Thymus (tissue), 11 donors: Measurements from ENCODE around the gene ARV1. TPM values are rescaled to one million over a fixed set of nuclear protein-coding genes. Genes with fewer than 3 reads are reported as not detected.
"Not testable (repeated sequence)": the region's sequence is repeated elsewhere in the genome, so short reads cannot be mapped to it uniquely, and the experiment has no call there.

Experiments used
- DNase-seq, 9 donors: peaks; one replicate each; pipeline ENCODE4 v3.0.0-alpha.2; 2013; ENCODE audit warnings: low spot score in 9 of 9, low read depth in 6 of 9, missing footprints in 1 of 9
- H3K27ac ChIP-seq, 2 donors: one replicate each; pipeline ENCODE4 v1.5.1; 2013; ENCODE audit warnings: control low read depth in 1 of 2, low read depth in 1 of 2, low read length in 1 of 2, mild to moderate bottlenecking in 1 of 2, moderate library complexity in 1 of 2
- H3K27me3 ChIP-seq, 2 donors: one replicate each; pipeline ENCODE4 v1.5.1; 2013; ENCODE audit warnings: low read length in 1 of 2; ENCODE audit not compliant: control insufficient read depth in 2 of 2, insufficient read depth in 1 of 2
- H3K36me3 ChIP-seq, 2 donors: one replicate each; pipeline ENCODE4 v1.5.1; 2013; ENCODE audit warnings: low read length in 1 of 2, mild to moderate bottlenecking in 1 of 2, moderate library complexity in 1 of 2; ENCODE audit not compliant: control insufficient read depth in 2 of 2, insufficient read depth in 2 of 2
- H3K4me1 ChIP-seq, 2 donors: one replicate each; pipeline ENCODE4 v1.5.1; 2013; ENCODE audit warnings: low read length in 2 of 2; ENCODE audit not compliant: control insufficient read depth in 2 of 2, insufficient read depth in 2 of 2
- H3K4me3 ChIP-seq, 2 donors: one replicate each; pipeline ENCODE4 v1.5.1; 2013; ENCODE audit warnings: low read length in 2 of 2, control low read depth in 1 of 2, mild to moderate bottlenecking in 1 of 2
- H3K9me3 ChIP-seq, 2 donors: one replicate each; pipeline ENCODE4 v1.5.1; 2013; ENCODE audit warnings: low read length in 1 of 2, mild to moderate bottlenecking in 1 of 2; ENCODE audit not compliant: control insufficient read depth in 2 of 2, insufficient read depth in 1 of 2
- WGBS: extraction: QIAGEN DNeasy Blood & Tissue Kit; methylation state at CpG from one replicate; pipeline ENCODE4 v1.1.7; 2013; 5-methylcytosine and 5-hydroxymethylcytosine counted together
- polyA plus RNA-seq: library from polyadenylated mRNA; stranded (reverse); fragments of 200-250 nt; gene quantifications from one replicate; pipeline ENCODE4 v1.2.3, GENCODE V29; 2013
- total RNA-seq: library from RNA; stranded (reverse); fragments of 120-200 nt; gene quantifications from one replicate; pipeline ENCODE4 v1.2.4, GENCODE V29; 2013
- donor health status: healthy.

ARV1 gene
- total and polyA plus RNA-seq, 2 donors = 21.7 to 32.4 TPM

DNA sequence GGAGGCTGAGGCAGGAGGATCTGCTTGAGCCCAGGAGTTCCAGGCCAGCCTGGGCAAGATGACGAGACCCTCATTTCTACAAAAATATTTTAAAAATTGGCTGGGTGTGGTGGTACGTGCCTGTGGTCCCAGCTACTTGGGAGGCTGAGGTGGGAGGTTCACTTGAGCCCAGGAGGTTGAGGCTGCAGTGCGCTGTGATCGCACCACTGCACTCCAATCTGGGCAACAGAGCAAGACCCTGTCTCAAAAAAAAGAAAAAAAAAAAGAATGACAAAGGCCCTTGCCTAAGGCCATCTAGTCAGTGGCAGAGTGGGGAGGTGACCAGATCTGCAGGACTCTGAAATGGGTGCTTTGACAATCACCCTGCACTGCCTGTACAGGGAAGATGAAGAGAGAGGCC, 50.4 kb downstream of the ARV1 start:
- H3K9me3 ChIP-seq, H3K27me3 ChIP-seq, H3K4me3 ChIP-seq, H3K36me3 ChIP-seq, H3K4me1 ChIP-seq, DNase-seq, H3K27ac ChIP-seq: not testable (repeated sequence)
- 98% methylated on average over 4 of the region's 4 CpGs for WGBS

DNA sequence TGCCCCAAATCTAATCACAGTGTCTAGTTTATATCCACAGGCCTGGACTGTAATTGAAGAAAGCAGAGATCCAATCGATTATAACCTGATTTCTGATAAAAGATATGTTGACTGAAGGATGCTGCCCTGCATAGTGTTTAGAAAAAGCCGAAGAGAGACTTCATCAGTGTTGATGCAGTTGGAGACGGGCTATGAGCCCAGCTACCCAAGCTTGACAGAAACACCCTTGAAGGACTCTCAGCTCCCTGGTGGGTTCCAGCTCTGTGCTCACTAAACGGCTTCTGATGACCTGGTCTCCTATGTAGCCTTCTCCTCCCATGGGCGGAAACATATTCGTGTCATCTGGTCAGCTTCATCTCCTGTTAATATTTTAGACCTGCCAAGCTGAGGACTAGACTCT, 50.9 kb downstream of the ARV1 start:
- Histone ChIP-seq H3K36me3 (no peaks in the 10 kb centered on the region), H3K27ac (no peak overlapping the region), H3K9me3 (no peaks in the 10 kb centered on the region), H3K27me3 (peaks cover 0 to 5% of the 10 kb centered on the region in 2 donors), H3K4me3 (no peak overlapping the region), H3K4me1 (peaks cover 0 to 5% of the 10 kb centered on the region in 2 donors)
- 97% methylated on average over 6 of the region's 6 CpGs for WGBS
- no peak for DNase-seq

DNA sequence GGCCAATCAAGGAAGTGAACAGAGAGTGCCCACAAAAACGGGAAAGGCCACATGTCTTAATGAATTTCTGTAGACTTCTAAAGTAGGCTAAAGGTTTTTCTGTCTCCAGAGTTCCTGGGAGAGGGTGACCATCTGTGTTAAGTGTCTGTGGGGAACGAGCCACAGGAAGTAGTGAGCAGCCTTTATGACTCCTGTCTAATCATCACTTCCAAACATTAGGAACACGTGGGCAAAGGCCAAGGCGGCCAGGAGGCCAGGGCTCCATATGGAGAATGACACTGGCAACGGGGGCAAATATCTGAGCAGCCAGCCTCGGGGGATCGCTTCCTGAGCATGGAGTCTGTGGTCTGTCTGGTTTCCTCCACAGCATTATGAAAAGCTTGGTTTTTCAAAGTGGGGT, 54.1 kb downstream of the ARV1 start:
- WGBS = 13% methylated on average over 7 of the region's 7 CpGs
- Histone ChIP-seq H3K27ac (no peak overlapping the region), H3K36me3 (no peaks in the 10 kb centered on the region), H3K4me1 (peaks cover 0 to 10% of the 10 kb centered on the region in 2 donors), H3K27me3 (peaks cover 2 to 13% of the 10 kb centered on the region in 2 donors), H3K4me3 (no peak overlapping the region), H3K9me3 (no peaks in the 10 kb centered on the region)
- no peak for DNase-seq

DNA sequence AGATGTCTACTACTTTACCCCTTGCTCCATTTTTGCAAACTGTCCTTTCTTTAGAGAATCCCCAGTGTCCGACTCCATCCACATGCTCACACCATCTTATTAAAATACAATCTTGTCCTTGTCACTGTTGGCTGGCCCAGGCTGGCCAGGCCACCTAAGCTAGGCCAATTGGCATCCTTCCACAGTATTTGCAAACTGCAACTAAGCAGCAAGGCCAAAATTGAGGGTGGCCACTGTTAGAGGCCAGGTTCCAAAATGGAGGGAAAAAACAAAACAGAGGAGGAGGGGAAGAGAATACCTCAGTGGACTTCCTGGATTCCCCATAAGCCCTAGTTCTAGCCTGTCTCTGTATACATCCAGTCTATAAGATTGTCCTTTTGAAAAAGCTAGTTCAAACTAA, 56.9 kb downstream of the ARV1 start:
- no peak for DNase-seq
- peaks cover 0 to 23% of the 10 kb centered on the region in 2 donors for H3K4me1 ChIP-seq
- no peak overlapping the region for H3K27ac ChIP-seq
- H3K4me3 ChIP-seq = no peak overlapping the region
- H3K9me3 ChIP-seq = no peaks in the 10 kb centered on the region
- H3K27me3 ChIP-seq = peaks cover 22 to 35% of the 10 kb centered on the region in 2 donors
- 98% methylated on average over 1 of the region's 1 CpG for WGBS
- H3K36me3 ChIP-seq = no peaks in the 10 kb centered on the region

DNA sequence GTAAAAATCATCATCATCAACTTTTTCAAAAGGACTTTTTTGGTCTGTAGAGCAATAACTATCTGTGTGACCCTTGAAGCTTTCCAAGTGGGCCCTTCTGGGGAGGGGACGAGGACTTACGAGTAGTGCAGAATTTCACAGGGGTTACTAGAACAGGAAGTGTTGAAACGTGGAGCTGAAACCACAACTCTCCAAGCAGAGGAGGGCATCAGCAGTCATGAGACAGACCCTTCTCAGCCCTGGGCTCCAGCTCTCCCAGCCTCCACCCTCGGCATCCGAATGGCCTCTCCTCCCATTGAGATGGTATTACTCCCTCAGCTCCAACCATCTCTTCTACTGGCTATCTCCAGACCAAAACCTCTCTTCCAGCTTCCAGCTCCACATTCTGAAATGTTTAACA, 57.5 kb downstream of the ARV1 start:
- DNase-seq = peak in 1 of 9 donors; percentile 13
- Histone ChIP-seq H3K27ac (no peak overlapping the region), H3K4me3 (no peak overlapping the region), H3K27me3 (peaks cover 29 to 41% of the 10 kb centered on the region in 2 donors), H3K36me3 (no peaks in the 10 kb centered on the region), H3K9me3 (no peaks in the 10 kb centered on the region), H3K4me1 (peaks cover 0 to 24% of the 10 kb centered on the region in 2 donors)
- WGBS = 12% methylated on average over 5 of the region's 5 CpGs

DNA sequence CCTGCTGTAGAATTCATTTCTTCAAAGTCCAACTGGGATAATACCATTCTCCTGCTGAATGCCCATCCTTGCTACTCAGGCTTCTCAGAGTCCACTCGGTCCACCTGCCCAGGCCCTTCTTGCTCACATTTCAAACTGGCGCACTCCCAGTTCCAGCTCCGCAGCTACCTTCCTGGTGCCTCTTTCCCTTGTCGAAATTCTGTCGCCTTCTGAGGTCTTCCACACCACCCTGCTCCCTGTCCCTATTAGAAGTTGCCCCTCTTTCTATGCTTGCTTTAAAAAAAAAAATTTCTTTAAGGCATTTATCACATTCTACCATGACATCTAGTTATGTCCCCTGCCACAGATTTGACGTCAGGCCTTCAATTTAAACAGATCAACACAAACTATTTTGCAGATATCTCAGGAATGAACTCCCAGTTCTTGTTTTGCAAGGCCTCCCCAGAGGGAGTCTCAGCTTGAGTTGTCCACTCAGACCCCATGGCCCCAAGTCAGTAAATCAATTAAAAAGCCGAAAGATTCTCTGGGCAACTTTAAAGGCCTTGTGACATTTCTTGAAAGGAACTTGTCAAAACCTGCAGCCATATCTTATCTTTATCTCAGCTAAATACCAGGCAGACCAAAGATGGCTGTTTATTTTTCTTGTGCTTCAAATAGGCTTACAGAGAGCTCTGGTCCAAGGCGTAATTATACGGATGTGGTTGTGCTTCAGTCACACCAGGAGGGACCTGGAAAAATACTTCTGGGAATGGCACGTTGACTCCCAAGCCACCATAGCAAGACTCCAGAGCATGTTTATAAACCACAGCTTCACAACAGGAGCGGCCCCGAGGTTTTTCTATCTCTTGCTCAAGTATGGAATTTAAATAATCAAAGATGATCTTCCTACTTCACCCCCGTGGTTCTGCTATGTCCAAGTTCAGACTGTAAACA, 59.0 kb downstream of the ARV1 start:
- Histone ChIP-seq H3K27ac (no peak overlapping the region), H3K9me3 (no peaks in the 10 kb centered on the region), H3K4me1 (peaks cover 0 to 24% of the 10 kb centered on the region in 2 donors), H3K27me3 (peaks cover 30 to 52% of the 10 kb centered on the region in 2 donors), H3K4me3 (no peak overlapping the region), H3K36me3 (no peaks in the 10 kb centered on the region)
- WGBS = 96% methylated on average over 13 of the region's 13 CpGs
- no peak for DNase-seq

DNA sequence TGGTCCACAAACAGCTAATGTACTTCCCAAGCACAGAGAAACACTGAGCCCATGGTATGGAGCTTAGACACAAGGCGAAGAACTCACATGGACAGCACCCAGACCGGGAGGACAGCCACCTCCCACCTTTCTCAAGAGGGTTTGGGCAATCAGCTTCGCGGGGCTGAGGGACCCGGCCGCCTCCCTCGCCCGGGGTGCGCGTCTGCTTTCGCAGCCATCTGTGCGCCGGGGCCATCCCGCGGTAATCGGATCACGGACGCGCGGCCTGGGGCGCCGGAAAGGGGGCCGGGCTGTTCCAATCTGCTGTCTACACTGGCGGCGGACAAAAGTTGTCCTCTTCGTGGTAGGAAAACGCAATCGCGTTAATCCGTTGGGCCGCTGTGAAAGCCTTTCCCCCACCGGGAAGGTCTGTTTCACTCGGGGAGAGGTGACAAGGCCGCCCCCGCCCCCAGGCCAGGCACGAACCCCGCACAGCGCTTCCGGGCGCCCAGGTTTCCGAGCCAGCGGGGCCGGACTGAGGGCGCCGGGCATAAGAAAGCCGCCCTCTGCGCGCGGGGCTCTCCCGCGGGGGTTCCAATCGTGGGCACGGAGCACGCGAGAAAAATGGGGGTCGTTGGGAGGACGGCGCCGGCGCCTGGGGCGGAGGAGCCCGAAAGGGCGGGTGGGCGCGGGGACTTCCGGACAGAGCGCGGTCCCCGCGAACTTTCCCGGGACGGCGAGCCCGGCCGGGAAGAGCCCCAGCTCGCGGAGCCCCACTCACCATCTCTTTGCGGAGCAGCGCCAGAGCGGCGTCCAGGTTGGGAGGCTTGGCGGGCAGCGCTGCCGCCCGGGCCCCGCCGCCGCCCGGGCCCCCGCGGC, 60.5 kb downstream of the ARV1 start:
- H3K4me3 ChIP-seq = peak overlapping the region; percentile 55 to 74
- peak in 3 of 9 donors; percentile 22 to 50 (median 27) for DNase-seq
- no peaks in the 10 kb centered on the region for H3K36me3 ChIP-seq
- WGBS = under 1% methylated on average over 91 of the region's 91 CpGs
- peaks cover 30 to 55% of the 10 kb centered on the region in 2 donors for H3K27me3 ChIP-seq
- no peaks in the 10 kb centered on the region for H3K9me3 ChIP-seq
- no peak overlapping the region for H3K27ac ChIP-seq
- peaks cover 0 to 22% of the 10 kb centered on the region in 2 donors for H3K4me1 ChIP-seq

DNA sequence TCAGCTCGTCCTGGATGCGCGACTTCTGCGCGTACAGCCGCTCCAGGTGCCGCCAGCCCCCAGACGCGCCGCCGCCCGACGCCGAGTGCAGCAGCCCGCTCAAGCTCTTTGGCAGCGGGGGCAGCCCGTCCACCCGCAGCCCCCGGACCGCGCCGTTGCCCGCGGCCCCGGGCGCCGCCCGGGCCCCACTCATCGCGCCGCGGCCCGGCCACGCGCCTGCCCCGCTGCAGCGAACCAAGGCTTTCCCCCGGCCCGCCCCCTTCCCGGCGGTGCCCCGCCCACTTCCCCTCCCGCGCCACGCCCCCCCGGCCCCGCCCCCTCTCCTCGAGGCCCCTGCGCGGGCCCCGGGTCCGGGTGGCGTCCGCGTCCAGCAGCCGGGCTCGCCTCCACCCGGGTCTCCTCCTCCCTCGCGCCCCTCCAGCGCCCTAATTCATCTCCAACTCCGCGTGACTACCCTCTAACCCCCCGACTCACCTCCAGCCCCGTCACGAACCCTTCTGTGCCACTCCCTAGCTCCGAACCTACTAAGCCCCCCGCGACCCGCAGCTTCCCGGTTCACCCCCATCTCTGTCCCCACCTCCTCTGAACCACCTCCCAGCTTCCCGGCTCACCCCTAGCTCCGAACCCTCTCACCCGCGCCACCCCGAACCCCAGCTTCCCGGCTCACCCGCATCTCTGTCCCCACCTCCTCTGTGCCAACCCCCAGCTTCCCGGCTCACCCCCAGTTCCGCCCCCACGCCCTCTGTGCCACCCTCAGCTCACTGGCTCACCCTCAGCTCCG, 61.3 kb downstream of the ARV1 start, which contains the start of gene FAM89A:
Gene FAM89A (minus strand): TSS at position 236 of the 781 bp plus-strand sequence. CDS start 43 bp downstream, at position 193.
- Histone ChIP-seq H3K27me3 (peaks cover 30 to 59% of the 10 kb centered on the region in 2 donors), H3K27ac (no peak within 1 kb of the TSS), H3K36me3 (no peaks in the 10 kb centered on the region), H3K9me3 (no peaks in the 10 kb centered on the region), H3K4me1 (peaks cover 0 to 22% of the 10 kb centered on the region in 2 donors), H3K4me3 (peak within 1 kb of the TSS; percentile 55 to 74)
- peak in 5 of 9 donors; percentile 18 to 63 (median 39) for DNase-seq
- under 1% methylated on average over 82 of the region's 82 CpGs for WGBS
